Transverse colon (tissue), 4 donors: ENCODE measurements around the gene PTGR3.

ENCODE experiments used
- CTCF ChIP-seq, 5 experiments: fragments of 200-600 bp in 3 of 5; fragments of 450-650 bp in 2 of 5; sonication (generic) in 3 of 5; IDR thresholded peaks; 1 replicate in 2 of 5; 2 replicates in 3 of 5; pipeline ENCODE4 v1.5.1; 2016 to 2017; ENCODE audit warnings: antibody characterized with exemption in 5 of 5, inconsistent platforms in 3 of 5, mild to moderate bottlenecking in 2 of 5, moderate library complexity in 1 of 5
- EP300 ChIP-seq: sonication (generic); formaldehyde crosslinking; IDR thresholded peaks from one replicate; pipeline ENCODE4 v1.6.1; 2017; ENCODE audit warnings: antibody characterized with exemption, low read depth
- POLR2A ChIP-seq: fragments of 450-650 bp; IDR thresholded peaks from one replicate; pipeline ENCODE4 v1.6.1; 2016; ENCODE audit warnings: antibody characterized with exemption, mild to moderate bottlenecking, moderate library complexity
- POLR2AphosphoS5 ChIP-seq, 3 donors: sonication (generic); formaldehyde crosslinking; IDR thresholded peaks; one replicate each; pipeline ENCODE4 v1.6.1; 2016; ENCODE audit warnings: antibody characterized with exemption in 3 of 3

- TF ChIP-seq CTCF (IDR thresholded peaks at IDR 0.05), result no peak
- no peak for TF ChIP-seq POLR2AphosphoS5 (IDR thresholded peaks at IDR 0.05)
- TF ChIP-seq POLR2A, result no peak
- no peak for TF ChIP-seq EP300
Measured at GRCh38 chr18:75221897-75222296, 13.0 kb upstream of the PTGR3 start.
